Mesothelial cell of epicardium (in vitro differentiated cells): Measurements from ENCODE around the gene KRTCAP2. TPM values are rescaled to one million over a fixed set of nuclear protein-coding genes. Genes with fewer than 3 reads are reported as not detected.
A peak's percentile ranks its signal among the peaks of the same experiment; 100 is the strongest.

ENCODE experiments used
- DNase-seq, 2 experiments: peaks; one replicate each; pipeline ENCODE4 v3.0.0; 2021; ENCODE audit warnings: low spot score in 2 of 2; ENCODE audit not compliant: unreplicated experiment in 2 of 2
- H3K27ac Mint-ChIP-seq: 2 replicates; pipeline ENCODE4 v1.8.0; 2021; ENCODE audit warnings: mixed read lengths
- H3K27me3 Mint-ChIP-seq: 2 replicates; pipeline ENCODE4 v1.8.0; 2021; ENCODE audit warnings: low read depth, mixed read lengths
- H3K36me3 Mint-ChIP-seq: 2 replicates; pipeline ENCODE4 v1.8.0; 2021; ENCODE audit warnings: mixed read lengths
- H3K4me1 Mint-ChIP-seq: 2 replicates; pipeline ENCODE4 v1.8.0; 2021; ENCODE audit warnings: mixed read lengths
- H3K4me3 Mint-ChIP-seq: 2 replicates; pipeline ENCODE4 v1.8.0; 2021; ENCODE audit warnings: mild to moderate bottlenecking, moderate library complexity, mixed read lengths
- H3K9me3 Mint-ChIP-seq: 2 replicates; pipeline ENCODE4 v1.8.0; 2021; ENCODE audit warnings: mixed read lengths
- total RNA-seq: library from RNA; stranded (reverse); gene quantifications from 3 replicates; pipeline ENCODE4 v1.2.1, GENCODE V29; 2021
- TF ChIP-seq, protein P1 (sequence below): fragments of 200-600 bp; sonication (generic); IDR thresholded peaks from one replicate; pipeline ENCODE4 v1.5.0; 2021; ENCODE audit warnings: antibody characterized with exemption; ENCODE audit not compliant: unreplicated experiment

Gene KRTCAP2
- total RNA-seq, 1 donor from 2014 or later: 120 TPM

DNA sequence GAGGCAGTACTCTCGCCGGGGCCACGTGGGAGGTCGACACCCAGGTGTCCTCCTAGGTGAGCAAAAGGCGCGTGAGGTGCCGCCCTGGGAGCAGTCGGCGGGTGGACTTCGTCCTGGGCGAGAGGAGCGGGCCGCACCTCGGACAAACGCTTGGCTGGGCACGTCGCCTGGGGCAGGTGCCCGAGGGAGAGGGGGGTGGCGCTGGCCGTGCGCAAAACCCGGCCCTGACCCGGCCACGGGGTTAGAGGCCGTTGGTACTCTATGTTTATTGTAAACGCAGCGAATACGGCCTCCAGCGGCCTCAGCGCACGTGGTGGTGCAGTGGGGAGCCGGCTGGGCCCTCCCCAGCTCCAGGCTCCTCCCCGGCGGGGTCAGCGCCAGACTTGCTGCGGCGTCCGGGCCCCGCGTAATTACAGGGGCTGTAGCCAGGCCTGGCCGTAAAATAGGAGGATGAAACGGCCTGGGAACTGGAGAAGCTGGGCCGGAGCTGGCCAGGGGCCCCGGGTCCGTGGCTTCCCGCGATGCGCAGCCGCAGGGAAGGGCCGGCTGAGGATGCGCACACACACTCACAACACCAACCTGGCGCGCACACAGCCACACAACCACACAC is 47.1 kb downstream of the KRTCAP2 start:
- Mint-ChIP-seq H3K27ac (peak overlapping the region; percentile 98), H3K4me1 (peaks cover 59% of the 10 kb centered on the region), H3K9me3 (no peaks in the 10 kb centered on the region), H3K4me3 (peak overlapping the region; percentile 84), H3K27me3 (peaks cover 26% of the 10 kb centered on the region), H3K36me3 (peaks cover 3% of the 10 kb centered on the region)
- DNase-seq: peak in 1 of 2 experiments; percentile 45
- TF ChIP-seq, protein P1, sequence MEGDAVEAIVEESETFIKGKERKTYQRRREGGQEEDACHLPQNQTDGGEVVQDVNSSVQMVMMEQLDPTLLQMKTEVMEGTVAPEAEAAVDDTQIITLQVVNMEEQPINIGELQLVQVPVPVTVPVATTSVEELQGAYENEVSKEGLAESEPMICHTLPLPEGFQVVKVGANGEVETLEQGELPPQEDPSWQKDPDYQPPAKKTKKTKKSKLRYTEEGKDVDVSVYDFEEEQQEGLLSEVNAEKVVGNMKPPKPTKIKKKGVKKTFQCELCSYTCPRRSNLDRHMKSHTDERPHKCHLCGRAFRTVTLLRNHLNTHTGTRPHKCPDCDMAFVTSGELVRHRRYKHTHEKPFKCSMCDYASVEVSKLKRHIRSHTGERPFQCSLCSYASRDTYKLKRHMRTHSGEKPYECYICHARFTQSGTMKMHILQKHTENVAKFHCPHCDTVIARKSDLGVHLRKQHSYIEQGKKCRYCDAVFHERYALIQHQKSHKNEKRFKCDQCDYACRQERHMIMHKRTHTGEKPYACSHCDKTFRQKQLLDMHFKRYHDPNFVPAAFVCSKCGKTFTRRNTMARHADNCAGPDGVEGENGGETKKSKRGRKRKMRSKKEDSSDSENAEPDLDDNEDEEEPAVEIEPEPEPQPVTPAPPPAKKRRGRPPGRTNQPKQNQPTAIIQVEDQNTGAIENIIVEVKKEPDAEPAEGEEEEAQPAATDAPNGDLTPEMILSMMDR: no peak

DNA sequence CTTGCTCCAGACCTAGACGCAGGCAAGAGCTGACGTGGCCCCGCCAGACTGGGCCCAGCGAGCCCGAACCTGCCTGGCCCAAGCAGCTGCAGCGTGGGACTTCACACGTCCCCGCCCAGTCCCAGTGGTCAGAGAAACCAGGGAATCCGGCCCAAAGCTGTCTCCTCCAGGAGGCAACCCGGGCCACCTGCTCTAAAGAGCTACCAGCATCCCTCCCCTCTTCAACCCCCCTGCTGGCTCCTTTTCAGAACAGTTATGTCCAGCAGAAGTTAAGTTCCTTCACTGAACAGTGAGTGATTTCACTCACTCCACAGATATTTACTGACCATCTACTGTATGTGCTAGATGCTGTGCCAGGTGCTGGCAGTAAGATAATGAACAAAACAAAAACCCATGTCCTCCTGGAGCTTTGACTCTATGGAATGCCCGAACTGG is 47.6 kb downstream of the KRTCAP2 start:
- TF ChIP-seq, protein P1: no peak
- Mint-ChIP-seq H3K27me3 (peaks cover 26% of the 10 kb centered on the region), H3K36me3 (no peaks in the 10 kb centered on the region), H3K4me3 (peak overlapping the region; percentile 55), H3K27ac (peak overlapping the region; percentile 87), H3K4me1 (peaks cover 54% of the 10 kb centered on the region), H3K9me3 (no peaks in the 10 kb centered on the region)
- DNase-seq: no peak

DNA sequence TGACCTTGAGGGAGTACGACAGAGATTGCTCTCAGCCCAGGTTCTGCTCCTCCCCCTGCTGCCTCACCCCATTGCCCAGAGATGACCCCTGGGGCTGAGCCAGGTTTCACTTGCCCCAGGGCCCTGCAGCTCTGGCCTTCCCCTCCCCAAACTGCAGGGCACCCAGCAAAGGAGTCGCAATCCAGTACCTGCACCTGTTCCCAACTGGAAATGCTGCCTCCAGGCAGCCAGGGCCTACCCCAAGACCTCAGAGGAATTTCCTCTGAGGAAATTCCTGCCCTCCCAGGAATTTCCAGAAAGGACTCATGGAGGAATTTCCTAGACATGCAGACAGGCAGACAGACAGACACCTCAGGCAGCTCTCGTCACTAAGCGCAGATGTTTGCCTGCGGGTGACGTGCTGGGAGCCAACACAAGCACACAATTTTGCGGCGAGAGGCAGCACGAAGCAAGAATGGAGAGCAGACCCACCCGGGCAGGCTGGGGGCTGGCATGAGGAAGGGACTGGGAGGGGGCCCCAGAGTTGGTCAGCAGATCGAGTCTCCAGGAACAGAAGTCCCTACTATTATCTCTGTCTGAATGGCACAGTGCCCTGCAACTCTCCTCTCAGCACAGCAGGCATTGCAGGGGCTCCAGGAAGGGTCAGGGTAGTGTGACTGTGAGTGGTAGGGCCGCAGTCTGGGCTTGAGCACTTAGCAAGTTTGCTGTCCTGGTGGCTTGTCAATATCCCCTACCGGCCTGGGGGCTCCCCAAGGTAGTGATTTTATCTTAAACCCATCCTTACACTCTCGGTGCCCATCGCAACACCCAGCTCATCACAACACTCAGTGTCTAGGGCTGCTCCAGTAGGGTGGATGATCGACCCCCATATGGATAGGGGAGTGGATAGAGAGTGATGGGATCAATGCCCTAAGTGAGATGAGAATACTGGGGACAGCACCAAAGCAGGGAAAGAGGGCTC is 48.3 kb downstream of the KRTCAP2 start:
- Mint-ChIP-seq H3K4me1 (peaks cover 50% of the 10 kb centered on the region), H3K4me3 (peak overlapping the region; percentile 10), H3K27me3 (peaks cover 26% of the 10 kb centered on the region)

DNA sequence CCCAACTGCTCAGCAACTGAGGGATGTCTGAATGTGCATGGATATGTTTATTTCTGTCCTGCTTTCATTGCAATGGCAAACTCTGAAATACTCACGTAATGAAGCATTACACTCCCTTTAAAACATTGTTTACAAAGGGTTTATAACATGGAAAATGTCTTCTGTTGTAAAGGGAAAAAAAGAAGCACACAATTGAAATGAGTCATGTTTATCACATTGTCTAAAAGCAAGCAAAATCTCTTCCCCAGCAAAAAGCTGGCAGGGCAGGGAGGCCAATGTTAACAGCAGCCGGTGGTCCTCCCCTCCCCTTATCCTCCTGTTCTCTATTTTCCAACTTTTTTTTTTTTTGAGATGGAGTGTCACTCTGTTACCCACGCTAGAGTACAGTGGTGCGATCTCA is 49.3 kb downstream of the KRTCAP2 start:
- Mint-ChIP-seq H3K27me3 (peaks cover 26% of the 10 kb centered on the region), H3K4me3 (no peak overlapping the region), H3K36me3 (no peaks in the 10 kb centered on the region), H3K9me3 (no peaks in the 10 kb centered on the region), H3K4me1 (peaks cover 41% of the 10 kb centered on the region), H3K27ac (peak overlapping the region; percentile 83)
- TF ChIP-seq, protein P1: no peak
- DNase-seq: no peak

More for the DNA sequence above, 48.3 kb downstream of the KRTCAP2 start:
- peak in 1 of 2 experiments; percentile 46 for DNase-seq
- Mint-ChIP-seq H3K9me3 (no peaks in the 10 kb centered on the region), H3K36me3 (no peaks in the 10 kb centered on the region), H3K27ac (peak overlapping the region; percentile 83)
- TF ChIP-seq, protein P1: no peak

DNA sequence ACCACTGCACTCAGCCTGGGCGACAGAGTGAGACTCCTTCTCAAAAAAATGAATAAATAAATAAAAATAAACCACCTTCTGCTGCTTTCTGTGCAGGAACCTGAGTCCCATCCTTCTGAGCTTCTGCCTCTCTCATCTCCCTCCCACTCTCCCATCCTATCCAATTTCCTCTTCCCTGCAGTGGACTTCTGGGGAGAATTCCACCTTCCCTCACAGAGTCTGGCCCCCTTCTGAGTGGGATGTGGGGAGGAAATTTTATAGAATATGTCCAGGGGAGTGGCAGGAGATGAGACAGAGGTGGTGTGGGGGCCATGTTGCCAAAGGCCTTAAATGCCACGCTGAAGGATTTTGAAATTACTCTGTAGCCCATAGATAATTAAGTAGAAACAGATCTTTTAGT is 50.8 kb downstream of the KRTCAP2 start:
- Mint-ChIP-seq H3K4me3 (no peak overlapping the region), H3K36me3 (no peaks in the 10 kb centered on the region), H3K27ac (no peak overlapping the region), H3K4me1 (peaks cover 34% of the 10 kb centered on the region), H3K9me3 (no peaks in the 10 kb centered on the region), H3K27me3 (peaks cover 26% of the 10 kb centered on the region)
- TF ChIP-seq, protein P1: no peak
- no peak for DNase-seq
